Epidermal melanocyte (primary cell): Measurements from ENCODE around the gene FGD5.

Source experiments
- DNase-seq: peaks from one replicate; pipeline ENCODE4 v3.0.0; 2011; ENCODE audit warnings: low spot score; ENCODE audit not compliant: insufficient read length

FGD5 gene

DNA sequence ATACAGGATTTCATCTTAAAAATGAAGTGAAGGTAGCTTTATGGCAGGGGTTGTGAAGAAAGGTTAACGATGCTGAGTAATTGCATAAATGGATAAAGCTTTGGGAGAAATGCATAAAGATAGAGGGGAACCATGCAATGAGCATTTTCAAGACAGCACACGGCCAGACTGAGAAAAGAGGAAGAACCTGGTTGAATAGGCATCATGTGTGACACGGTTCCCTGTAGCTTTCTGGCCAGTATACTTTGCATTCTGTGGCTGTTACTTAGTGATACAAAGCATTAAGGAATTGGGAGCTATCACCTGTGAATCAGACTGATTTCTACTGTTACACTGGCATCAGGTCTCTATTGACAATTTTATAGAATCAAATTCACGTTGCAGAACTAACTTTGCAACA is 161.9 kb downstream of the FGD5 start:
- DNase-seq: no peak
